Transverse colon (tissue), 4 donors: Measurements from ENCODE around the gene FAM180A. TPM values are rescaled to one million over a fixed set of nuclear protein-coding genes. Genes with fewer than 3 reads are reported as not detected.
A peak's percentile ranks its signal among the peaks of the same experiment; 100 is the strongest.

Experiments
- DNase-seq: peaks from one replicate; pipeline ENCODE4 v3.0.0-alpha.2; 2019
- H3K27ac ChIP-seq, 4 donors: fragments of 200-600 bp; sonication (generic); 2 replicates each; pipeline ENCODE4 v1.5.1; 2016 to 2018; ENCODE audit warnings: inconsistent platforms in 4 of 4
- H3K27me3 ChIP-seq: fragments of 200-600 bp; sonication (generic); 2 replicates; pipeline ENCODE4 v1.5.1; 2017; ENCODE audit warnings: inconsistent platforms
- H3K36me3 ChIP-seq, 4 donors: fragments of 200-600 bp; sonication (generic); 2 replicates each; pipeline ENCODE4 v1.5.1; 2017 to 2019; ENCODE audit warnings: inconsistent platforms in 4 of 4
- H3K4me1 ChIP-seq, 4 donors: fragments of 200-600 bp; sonication (generic); 2 replicates each; pipeline ENCODE4 v1.5.1; 2017 to 2020; ENCODE audit warnings: inconsistent platforms in 4 of 4
- H3K4me3 ChIP-seq, 4 donors: fragments of 200-600 bp; sonication (generic); 1 replicate in 1 of 4; 2 replicates in 3 of 4; pipeline versions ENCODE4 v1.5.1 to v1.6.1; 2017 to 2019; ENCODE audit warnings: inconsistent platforms in 4 of 4
- H3K9me3 ChIP-seq, 2 donors: fragments of 200-600 bp; sonication (generic); 2 replicates each; pipeline ENCODE4 v1.5.1; 2017 to 2019; ENCODE audit warnings: inconsistent platforms in 2 of 2
- EP300 ChIP-seq: sonication (generic); formaldehyde crosslinking; IDR thresholded peaks from one replicate; pipeline ENCODE4 v1.6.1; 2017; ENCODE audit warnings: antibody characterized with exemption, low read depth
- POLR2A ChIP-seq: fragments of 450-650 bp; IDR thresholded peaks from one replicate; pipeline ENCODE4 v1.6.1; 2016; ENCODE audit warnings: antibody characterized with exemption, mild to moderate bottlenecking, moderate library complexity
- POLR2AphosphoS5 ChIP-seq, 3 donors: sonication (generic); formaldehyde crosslinking; IDR thresholded peaks; one replicate each; pipeline ENCODE4 v1.6.1; 2016; ENCODE audit warnings: antibody characterized with exemption in 3 of 3
- WGBS, 2 donors: methylation state at CpG; one replicate each; pipeline ENCODE4 v1.1.5; 2018; ENCODE audit warnings: low coverage in 1 of 2; 5-methylcytosine and 5-hydroxymethylcytosine counted together
- in situ Hi-C, 4 donors: fragments of 200-750 bp; cut with MboI; loops; one replicate each; pipeline versions ENCODE4 v1.15.0 to v1.15.1; 2017; ENCODE audit warnings: low sequenced_read_pairs in 3 of 4, low pct_ligation_motif_present in 1 of 4, low pct_unique_long_range_greater_than_20kb in 1 of 4
- intact Hi-C: fragments of 100-400 bp; cut with DNase I; formaldehyde crosslinking; loops from one replicate; pipeline ENCODE4 v1.15.1; 2023; ENCODE audit warnings: low total_unique reads
- total RNA-seq, 4 donors: library from RNA; depleted of rRNA; stranded (reverse); fragments of >200 nt; gene quantifications; one replicate each; pipeline ENCODE4 v1.1.0, GENCODE V29; 2016
- TF ChIP-seq, protein P1 (sequence below), 5 experiments: fragments of 200-600 bp in 3 of 5; fragments of 450-650 bp in 2 of 5; sonication (generic) in 3 of 5; IDR thresholded peaks; 1 replicate in 2 of 5; 2 replicates in 3 of 5; pipeline ENCODE4 v1.5.1; 2016 to 2017; ENCODE audit warnings: antibody characterized with exemption in 5 of 5, inconsistent platforms in 3 of 5, mild to moderate bottlenecking in 2 of 5, moderate library complexity in 1 of 5

The FAM180A gene
- total RNA-seq, 4 donors from 2014 or later, result 1.2 to 3.8 TPM; not detected in 2

DNA sequence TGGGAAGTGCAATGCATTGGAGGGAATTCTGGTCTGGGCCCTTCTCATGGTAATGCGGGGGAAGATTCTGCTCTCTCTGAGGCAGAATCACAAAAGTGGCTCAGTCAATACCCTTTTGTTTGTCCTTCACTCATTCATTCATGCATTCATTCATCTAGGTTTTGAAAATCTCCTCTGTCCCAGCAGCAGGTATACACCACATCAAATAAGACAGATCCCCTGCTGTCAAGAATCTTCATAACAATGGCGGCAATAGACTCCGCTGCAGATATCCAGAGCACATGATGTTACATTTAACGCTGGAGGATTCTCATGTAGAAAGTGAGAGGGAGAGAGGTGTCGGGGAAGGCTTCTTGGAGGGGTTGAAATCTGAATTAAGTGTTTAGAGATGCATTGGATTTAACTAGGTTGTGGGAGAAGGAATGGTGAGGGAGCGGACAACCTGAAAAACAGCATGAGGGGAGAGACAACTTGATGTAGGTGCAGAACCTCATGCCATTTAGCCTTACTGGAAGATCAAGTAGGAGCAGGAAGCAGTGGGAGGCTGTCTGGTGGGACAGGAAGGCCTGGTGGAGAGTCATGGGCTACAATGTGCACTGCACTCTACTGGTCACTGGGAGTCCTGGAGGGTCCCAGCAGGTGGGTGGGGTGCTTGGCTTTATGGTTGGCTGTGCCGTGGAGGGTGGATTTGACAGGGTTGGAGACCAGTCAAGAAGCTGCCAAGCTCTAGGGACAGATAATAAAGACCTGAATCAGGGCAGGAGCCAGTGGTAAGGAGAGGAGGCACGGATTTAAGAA lies 5.2 kb upstream of the FAM180A start:
- in situ Hi-C loops, result no loop called here
- Histone ChIP-seq H3K36me3 (no peaks in the 10 kb centered on the region), H3K4me1 (peaks cover 0 to 4% (median under 1%) of the 10 kb centered on the region in 4 donors), H3K9me3 (no peaks in the 10 kb centered on the region), H3K27ac (no peak overlapping the region), H3K4me3 (no peak overlapping the region), H3K27me3 (no peaks in the 10 kb centered on the region)
- intact Hi-C loops, result no loop called here
- TF ChIP-seq EP300 (no peak), POLR2A (no peak)
- TF ChIP-seq, protein P1, sequence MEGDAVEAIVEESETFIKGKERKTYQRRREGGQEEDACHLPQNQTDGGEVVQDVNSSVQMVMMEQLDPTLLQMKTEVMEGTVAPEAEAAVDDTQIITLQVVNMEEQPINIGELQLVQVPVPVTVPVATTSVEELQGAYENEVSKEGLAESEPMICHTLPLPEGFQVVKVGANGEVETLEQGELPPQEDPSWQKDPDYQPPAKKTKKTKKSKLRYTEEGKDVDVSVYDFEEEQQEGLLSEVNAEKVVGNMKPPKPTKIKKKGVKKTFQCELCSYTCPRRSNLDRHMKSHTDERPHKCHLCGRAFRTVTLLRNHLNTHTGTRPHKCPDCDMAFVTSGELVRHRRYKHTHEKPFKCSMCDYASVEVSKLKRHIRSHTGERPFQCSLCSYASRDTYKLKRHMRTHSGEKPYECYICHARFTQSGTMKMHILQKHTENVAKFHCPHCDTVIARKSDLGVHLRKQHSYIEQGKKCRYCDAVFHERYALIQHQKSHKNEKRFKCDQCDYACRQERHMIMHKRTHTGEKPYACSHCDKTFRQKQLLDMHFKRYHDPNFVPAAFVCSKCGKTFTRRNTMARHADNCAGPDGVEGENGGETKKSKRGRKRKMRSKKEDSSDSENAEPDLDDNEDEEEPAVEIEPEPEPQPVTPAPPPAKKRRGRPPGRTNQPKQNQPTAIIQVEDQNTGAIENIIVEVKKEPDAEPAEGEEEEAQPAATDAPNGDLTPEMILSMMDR (IDR thresholded peaks at IDR 0.05), result no peak
- no peak for DNase-seq
- 90 to 96% methylated on average over 7 to 8 of the region's 8 CpGs for WGBS, 2 donors

DNA sequence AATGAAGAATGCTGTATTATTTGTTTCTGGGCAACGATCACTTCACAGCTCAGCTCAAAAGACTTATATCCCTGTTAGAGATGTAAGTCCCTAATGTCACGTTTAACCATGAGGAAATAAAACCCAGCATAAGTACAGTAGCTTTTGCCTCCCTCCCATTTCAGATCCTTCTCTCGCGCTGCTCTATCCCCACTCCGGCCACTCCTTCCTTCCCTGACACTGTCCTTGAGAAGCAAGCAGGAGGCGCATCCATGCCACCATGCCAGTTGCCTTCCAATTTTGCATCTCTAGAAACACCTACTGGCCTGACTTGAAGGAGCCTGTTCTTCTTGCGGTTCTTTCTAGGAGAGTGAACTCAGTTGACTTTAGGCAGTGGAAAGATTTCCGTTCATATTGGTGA lies 1.2 kb downstream of the FAM180A start:
- WGBS, 2 donors, result 79 to 83% methylated on average over 3 to 8 of the region's 8 CpGs
- H3K4me1 ChIP-seq, result no peaks in the 10 kb centered on the region
- no peaks in the 10 kb centered on the region for H3K27me3 ChIP-seq
- no peak overlapping the region for H3K4me3 ChIP-seq
- intact Hi-C loops, result no loop called here
- peak overlapping the region; percentile 37 to 78 (median 66) for H3K27ac ChIP-seq
- in situ Hi-C loops, result no loop called here
- no peaks in the 10 kb centered on the region for H3K9me3 ChIP-seq
- TF ChIP-seq, protein P1 (IDR thresholded peaks at IDR 0.05), result no peak
- TF ChIP-seq POLR2AphosphoS5 (IDR thresholded peaks at IDR 0.05) (no peak), EP300 (no peak), POLR2A (no peak)
- H3K36me3 ChIP-seq, result no peaks in the 10 kb centered on the region
- DNase-seq, result no peak

DNA sequence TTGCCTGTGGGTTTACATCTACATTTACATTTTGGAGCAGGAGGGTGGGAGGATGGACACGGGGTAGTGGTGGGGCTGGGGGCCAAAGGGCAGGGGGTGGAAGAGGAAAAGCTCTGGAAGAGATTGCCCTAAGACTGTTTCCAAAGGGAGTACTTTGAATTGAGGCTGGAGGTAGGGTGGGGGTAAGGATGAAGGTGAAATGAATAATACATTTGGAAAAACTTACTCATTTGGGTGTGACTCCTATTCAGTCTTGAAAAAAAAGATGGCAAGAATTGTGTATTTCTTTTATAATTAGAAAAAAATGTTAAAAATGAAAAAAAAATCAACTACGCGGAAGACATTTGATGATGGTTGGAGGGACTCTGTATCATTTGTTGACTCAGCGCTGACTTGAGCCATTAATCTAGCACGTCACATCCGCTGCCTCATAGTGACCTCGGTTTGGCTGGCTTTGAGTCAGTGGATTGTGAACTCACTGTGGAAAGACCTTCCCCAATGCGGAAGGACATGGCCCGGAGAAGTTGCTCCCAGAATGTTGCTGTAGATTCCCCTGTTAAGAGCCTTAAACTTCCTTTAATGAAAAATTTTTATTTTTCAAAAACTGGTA lies 2.8 kb downstream of the FAM180A start:
- intact Hi-C loops (no loop called here), in situ Hi-C loops (no loop called here)
- Histone ChIP-seq H3K36me3 (no peaks in the 10 kb centered on the region), H3K27ac (peak overlapping the region; percentile 17 to 54 (median 44)), H3K27me3 (no peaks in the 10 kb centered on the region), H3K4me1 (no peaks in the 10 kb centered on the region), H3K4me3 (no peak overlapping the region), H3K9me3 (no peaks in the 10 kb centered on the region)
- DNase-seq, result peak; percentile 34
- WGBS, 2 donors, result 65 to 67% methylated on average over 9 of the region's 9 CpGs
- TF ChIP-seq, protein P1 (IDR thresholded peaks at IDR 0.05), result no peak
- peak; percentile 24 to 40 (median 31) for TF ChIP-seq POLR2AphosphoS5 (IDR thresholded peaks at IDR 0.05)

DNA sequence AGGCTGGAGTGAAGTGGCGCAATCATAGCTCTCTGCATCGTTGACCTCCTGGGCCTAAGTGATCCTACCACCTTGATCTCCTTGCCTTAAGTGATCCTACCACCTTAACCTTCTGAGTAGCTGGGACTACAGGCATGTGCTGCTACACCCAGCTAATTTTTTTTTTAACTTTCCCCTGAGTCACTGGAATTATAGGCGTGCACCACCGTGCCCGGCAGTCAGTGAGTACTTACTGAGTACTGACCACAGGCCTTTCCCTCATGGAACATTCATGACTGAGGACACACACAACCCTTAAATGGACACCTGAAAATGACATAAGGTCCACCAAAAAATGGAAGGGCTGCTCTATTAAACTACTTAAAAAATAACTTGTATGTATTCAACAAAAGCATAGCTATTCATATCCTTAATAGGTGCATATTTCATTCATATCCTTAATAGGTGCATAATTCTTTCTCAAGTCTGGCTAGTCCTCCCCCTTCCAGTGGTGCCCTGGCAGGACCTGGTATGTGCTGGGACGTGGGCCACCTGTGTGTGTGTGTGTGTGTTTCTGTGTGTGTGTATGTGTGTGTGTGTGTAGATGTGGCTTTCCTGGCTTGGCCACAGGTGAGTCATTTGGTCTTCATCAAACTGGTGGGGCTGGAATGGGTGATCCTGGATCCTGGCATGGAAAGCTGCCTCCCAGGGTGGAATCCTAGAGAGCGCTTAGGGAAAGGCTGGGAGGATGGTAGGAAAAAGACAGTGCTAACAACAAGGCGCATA lies 3.5 kb downstream of the FAM180A start:
- Histone ChIP-seq H3K36me3 (no peaks in the 10 kb centered on the region), H3K4me3 (no peak overlapping the region), H3K27ac (peak overlapping the region; percentile 17 to 54 (median 44)), H3K9me3 (no peaks in the 10 kb centered on the region), H3K27me3 (no peaks in the 10 kb centered on the region), H3K4me1 (no peaks in the 10 kb centered on the region)
- WGBS, 2 donors, result 87% methylated on average over 8 of the region's 8 CpGs; no CpG with 5 or more reads in 1 of the 2 donors
- in situ Hi-C loops (no loop called here), intact Hi-C loops (no loop called here)
- TF ChIP-seq POLR2A (no peak), EP300 (no peak), POLR2AphosphoS5 (IDR thresholded peaks at IDR 0.05) (no peak)
- TF ChIP-seq, protein P1 (IDR thresholded peaks at IDR 0.05), result no peak
- no peak for DNase-seq
